HG03521 (cell line): Measurements from ENCODE around the gene TBC1D12.
"Not testable (repeated sequence)": the region's sequence is repeated elsewhere in the genome, so short reads cannot be mapped to it uniquely, and the experiment has no call there.

Experiments
- ATAC-seq: cut with Tn5 transposase; IDR thresholded peaks from one replicate; pipeline ENCODE4 v1.9.1; 2021; ENCODE audit warnings: mild to moderate bottlenecking, moderate library complexity; ENCODE audit not compliant: unreplicated experiment

The TBC1D12 gene

GRCh38 chr10:94402204-94402842, at the start of gene TBC1D12:
Gene TBC1D12, plus strand, starts transcription at chr10:94402541. Its CDS starts 73 bp downstream, at chr10:94402614.
- peak; percentile 62 for ATAC-seq

- no peak for ATAC-seq
Observed at GRCh38 chr10:94353336-94353735, 49.0 kb upstream of the TBC1D12 start.

GRCh38 chr10:94355841-94356240, 46.5 kb upstream of the TBC1D12 start:
- no peak for ATAC-seq

- no peak for ATAC-seq
Observed at GRCh38 chr10:94357193-94357592, 45.1 kb upstream of the TBC1D12 start.

GRCh38 chr10:94358480-94358879, 43.9 kb upstream of the TBC1D12 start:
- no peak for ATAC-seq

GRCh38 chr10:94361171-94361794, 41.1 kb upstream of the TBC1D12 start:
- ATAC-seq, result no peak

GRCh38 chr10:94362360-94363250, 39.7 kb upstream of the TBC1D12 start, which contains the start of gene NOC3L:
Gene NOC3L, minus strand, starts transcription at chr10:94362939. Its CDS starts 101 bp downstream, at chr10:94362838.
- peak; percentile 99 for ATAC-seq

- ATAC-seq, result peak; percentile 8
Observed at GRCh38 chr10:94363251-94363565, 39.1 kb upstream of the TBC1D12 start.

GRCh38 chr10:94364482-94364881, 37.9 kb upstream of the TBC1D12 start:
- ATAC-seq, result no peak

GRCh38 chr10:94366382-94366781, 36.0 kb upstream of the TBC1D12 start:
- no peak for ATAC-seq

- no peak for ATAC-seq
Observed at GRCh38 chr10:94370501-94370900, 31.8 kb upstream of the TBC1D12 start.

- no peak for ATAC-seq
Observed at GRCh38 chr10:94375374-94375773, 27.0 kb upstream of the TBC1D12 start.

- ATAC-seq, result no peak
Observed at GRCh38 chr10:94376865-94377264, 25.5 kb upstream of the TBC1D12 start.

- ATAC-seq, result no peak
Observed at GRCh38 chr10:94383530-94383929, 18.8 kb upstream of the TBC1D12 start.

- not testable (repeated sequence) for ATAC-seq
Observed at GRCh38 chr10:94385733-94386132, 16.6 kb upstream of the TBC1D12 start.

GRCh38 chr10:94392117-94392516, 10.2 kb upstream of the TBC1D12 start:
- not testable (repeated sequence) for ATAC-seq

- ATAC-seq, result no peak
Observed at GRCh38 chr10:94397549-94398370, 4.6 kb upstream of the TBC1D12 start.

- ATAC-seq, result no peak
Observed at GRCh38 chr10:94398762-94399161, 3.6 kb upstream of the TBC1D12 start.

GRCh38 chr10:94402843-94403379, 570 bp downstream of the TBC1D12 start:
- ATAC-seq, result peak; percentile 23

GRCh38 chr10:94403380-94404213, 1.3 kb downstream of the TBC1D12 start:
- ATAC-seq, result peak; percentile 59
